GM12878 (cell line): ENCODE results near the gene CYLC1. TPM values are rescaled to one million over a fixed set of nuclear protein-coding genes. Genes with fewer than 3 reads are reported as not detected.

Experiments used
- ATAC-seq: fragments of 200-7000 bp; cut with Tn5 transposase; 3 replicates; pipeline ENCODE4 v1.9.1; 2020; ENCODE audit warnings: mild to moderate bottlenecking, moderate library complexity
- BruUV-seq: library from RNA; stranded (reverse); fragments of 400-500 nt; replicated peaks from 2 replicates; lab custom pipeline; 2021; lab: Mats Ljungman, UMichigan
- CTCF ChIA-PET: fragments of 300-600 bp; sonication (Branson Sonifier 250); formaldehyde crosslinking; extraction: SDS; loops from one replicate; lab custom pipeline; 2021; ENCODE audit warnings: inconsistent platforms; lab: Yijun Ruan, JAX
- POLR2A ChIA-PET: fragments of 350-600 bp; formaldehyde crosslinking; extraction: SDS; loops from one replicate; lab custom pipeline; 2021; ENCODE audit warnings: inconsistent platforms; lab: Charles Lee
- RAD21 ChIA-PET: fragments of 300-600 bp; sonication (Branson Sonifier 250); formaldehyde crosslinking; loops from one replicate; lab custom pipeline; 2023; ENCODE audit warnings: antibody characterized with exemption; ENCODE audit not compliant: unreplicated experiment; lab: Charles Lee
- SMC1A ChIA-PET: fragments of 300-600 bp; sonication (Branson Sonifier 250); formaldehyde crosslinking; loops from one replicate; lab custom pipeline; 2023; ENCODE audit not compliant: unreplicated experiment, uncharacterized antibody; lab: Charles Lee
- DNase-seq: peaks from one replicate; pipeline ENCODE4 v3.0.0-alpha.2; 2011; ENCODE audit warnings: low read depth, low spot score
- FAIRE-seq: peaks from 3 replicates; lab custom pipeline; 2011; peaks lifted over from hg19 to GRCh38; lab: Jason Lieb, UNC
- H2AFZ ChIP-seq: 2 replicates; pipeline ENCODE4 v1.6.0; 2011; ENCODE audit warnings: low read depth, low read length, control low read depth; ENCODE audit not compliant: control insufficient read depth
- H3K27ac ChIP-seq: 2 replicates; pipeline ENCODE4 v1.5.1; 2011; ENCODE audit warnings: control low read depth; ENCODE audit not compliant: control insufficient read depth, insufficient read depth
- H3K27me3 ChIP-seq, 2 experiments: replicated peaks in 1 of 2; 2 replicates each; pipeline versions ENCODE4 v1.6.0 to v1.6.1; 2011; ENCODE audit warnings: low read length in 1 of 2; ENCODE audit not compliant: control insufficient read depth in 2 of 2, insufficient read depth in 2 of 2
- H3K36me3 ChIP-seq, 2 experiments: 2 replicates each; pipeline ENCODE4 v1.5.1; 2011; ENCODE audit warnings: low read length in 1 of 2; ENCODE audit not compliant: control insufficient read depth in 2 of 2, insufficient read depth in 2 of 2
- H3K4me1 ChIP-seq: 2 replicates; pipeline ENCODE4 v1.6.1; 2011; ENCODE audit warnings: mild to moderate bottlenecking, low read length, moderate library complexity, mixed read lengths; ENCODE audit not compliant: control insufficient read depth, insufficient read depth
- H3K4me2 ChIP-seq: 2 replicates; pipeline ENCODE4 v1.6.0; 2011; ENCODE audit warnings: control low read depth; ENCODE audit not compliant: control insufficient read depth, insufficient read depth
- H3K4me3 ChIP-seq: fragments of 200-600 bp; sonication (generic); 2 replicates; pipeline ENCODE4 v1.5.1; 2016
- H3K79me2 ChIP-seq: 2 replicates; pipeline ENCODE4 v1.6.0; 2011; ENCODE audit warnings: low read length; ENCODE audit not compliant: control insufficient read depth, insufficient read depth
- H3K9ac ChIP-seq: 2 replicates; pipeline ENCODE4 v1.8.0; 2011; ENCODE audit warnings: low read length, control low read depth, mixed read lengths; ENCODE audit not compliant: control insufficient read depth, insufficient read depth
- H3K9me3 ChIP-seq: replicated peaks from 3 replicates; pipeline ENCODE4 v1.5.1; 2011; ENCODE audit warnings: mild to moderate bottlenecking, low read length; ENCODE audit not compliant: control insufficient read depth, insufficient read depth
- H4K20me1 ChIP-seq: 2 replicates; pipeline ENCODE4 v1.6.0; 2011; ENCODE audit not compliant: control insufficient read depth, insufficient read depth
- CEBPB ChIP-seq, 2 experiments: fragments of 150-350 bp in 1 of 2; IDR thresholded peaks; 2 replicates each; pipeline ENCODE4 v1.6.1; 2012 to 2014; ENCODE audit warnings: low read depth in 2 of 2, low read length in 2 of 2, borderline replicate concordance in 1 of 2, inconsistent platforms in 1 of 2
- DPF2 ChIP-seq: fragments of 450-650 bp; IDR thresholded peaks from 2 replicates; pipeline ENCODE4 v1.6.1; 2017; ENCODE audit warnings: mild to moderate bottlenecking
- E2F8 ChIP-seq: fragments of 450-650 bp; IDR thresholded peaks from 2 replicates; pipeline ENCODE4 v1.6.1; 2018; ENCODE audit warnings: mild to moderate bottlenecking, low read depth, moderate library complexity; ENCODE audit not compliant: partially characterized antibody
- GABPA ChIP-seq: IDR thresholded peaks from 2 replicates; pipeline ENCODE4 v1.6.1; 2014; ENCODE audit warnings: antibody characterized with exemption, low read depth, mild to moderate bottlenecking, inconsistent platforms
- PAX8 ChIP-seq: fragments of 450-650 bp; IDR thresholded peaks from 2 replicates; pipeline ENCODE4 v1.6.1; 2017; ENCODE audit warnings: mild to moderate bottlenecking, moderate library complexity
- POLR2AphosphoS5 ChIP-seq: IDR thresholded peaks from 2 replicates; pipeline ENCODE4 v1.6.1; 2011; ENCODE audit warnings: mild to moderate bottlenecking, low read length, inconsistent platforms
- POU2F2 ChIP-seq: IDR thresholded peaks from 3 replicates; pipeline ENCODE4 v1.6.1; 2011; ENCODE audit warnings: low read depth, mild to moderate bottlenecking, low read length, borderline replicate concordance
- RAD51 ChIP-seq: fragments of 450-650 bp; IDR thresholded peaks from 2 replicates; pipeline ENCODE4 v1.6.1; 2016; ENCODE audit warnings: moderate library complexity, mild to moderate bottlenecking, inconsistent platforms
- RB1 ChIP-seq: fragments of 450-650 bp; formaldehyde crosslinking; IDR thresholded peaks from 2 replicates; pipeline ENCODE4 v1.6.1; 2017; ENCODE audit warnings: mild to moderate bottlenecking, borderline replicate concordance
- REST ChIP-seq: IDR thresholded peaks from 2 replicates; pipeline ENCODE4 v1.6.1; 2012; ENCODE audit warnings: mild to moderate bottlenecking, low read depth, low read length
- SIN3A ChIP-seq: IDR thresholded peaks from 2 replicates; pipeline ENCODE4 v1.6.1; 2012; ENCODE audit warnings: low read depth, low read length, improper control_type of control experiment
- SUPT20H ChIP-seq: IDR thresholded peaks from 2 replicates; pipeline ENCODE4 v1.6.1; 2011; ENCODE audit warnings: low read depth, mild to moderate bottlenecking, low read length, moderate library complexity, borderline replicate concordance; ENCODE audit not compliant: control insufficient read depth
- TARDBP ChIP-seq: IDR thresholded peaks from 2 replicates; pipeline ENCODE4 v1.6.1; 2016; ENCODE audit warnings: borderline replicate concordance
- ZZZ3 ChIP-seq: IDR thresholded peaks from 2 replicates; pipeline ENCODE4 v1.6.1; 2011; ENCODE audit warnings: low read depth; ENCODE audit not compliant: control insufficient read depth, insufficient read length
- WGBS: methylation state at CpG from one replicate; pipeline ENCODE4 v1.1.6; 2016; ENCODE audit warnings: low lambda C conversion rate; ENCODE audit not compliant: insufficient replicate concordance, insufficient coverage; ENCODE audit errors: missing lambda C conversion rate; 5-methylcytosine and 5-hydroxymethylcytosine counted together
- in situ Hi-C: fragments of 300-500 bp; cut with MboI; formaldehyde crosslinking; loops from 9 replicates; pipeline ENCODE4 v1.14.3; 2018; ENCODE audit warnings: mixed read lengths
- intact Hi-C: fragments of 100-400 bp; cut with micrococcal nuclease; formaldehyde crosslinking; loops from one replicate; pipeline ENCODE4 v1.14.2; 2022; ENCODE audit not compliant: unreplicated experiment
- polyA plus RNA-seq, 11 experiments: library from polyadenylated mRNA; depleted of rRNA in 4 of 11; unstranded in 6 of 11; stranded (reverse) in 5 of 11; fragments of >200 nt; fragmentation: Nextera tagmentation in 4 of 11; fragmentation: Illumina TruSeq in 1 of 11; extraction: Ambion mirVana in 4 of 11; extraction: Trizol in 1 of 11; gene quantifications; 1 replicate in 1 of 11; 2 replicates in 10 of 11; pipeline versions ENCODE4 v1.2.1 to v1.2.3, GENCODE V29; 2011 to 2016; ENCODE audit warnings: inconsistent platforms in 2 of 11, missing spikeins in 2 of 11, low read depth in 1 of 11
- total RNA-seq, 4 experiments: library from RNA; depleted of rRNA in 3 of 4; stranded (reverse); fragments of >200 nt in 3 of 4; fragmentation: Illumina TruSeq in 1 of 4; extraction: Trizol in 1 of 4; gene quantifications; 2 replicates each; pipeline versions ENCODE4 v1.2.1 to v1.2.3, GENCODE V29; 2013 to 2021
- TF ChIP-seq, protein P1 (sequence below): fragments of 450-650 bp; IDR thresholded peaks from 2 replicates; pipeline ENCODE4 v1.6.1; 2016; ENCODE audit warnings: mild to moderate bottlenecking

CYLC1 gene
- total and polyA plus RNA-seq, 10 of the 15 experiments (the other 5 are each of a cell fraction or from before 2014, with no cell fraction given): not detected

DNA sequence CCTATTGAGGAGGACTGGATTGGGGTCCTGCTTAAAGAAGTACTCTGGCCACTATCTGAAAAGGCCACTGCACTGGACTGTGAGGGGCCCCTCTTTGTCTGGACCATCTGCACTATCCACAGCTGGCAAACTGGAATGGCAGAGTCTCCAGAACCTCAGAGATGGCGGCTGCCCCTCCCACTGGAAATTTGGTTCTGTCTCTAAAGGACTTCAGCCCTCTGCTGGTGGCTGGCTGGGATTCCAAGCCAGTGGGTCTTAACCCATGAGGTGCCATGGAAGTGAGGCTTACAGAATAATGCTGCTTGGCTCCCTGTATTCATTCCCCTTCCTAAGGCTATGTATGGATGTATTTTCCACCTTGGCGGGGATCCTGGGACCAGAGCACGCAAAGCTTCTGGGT, 41.6 kb upstream of the CYLC1 start:
- Histone ChIP-seq H3K27me3 (no peaks in the 10 kb centered on the region), H3K79me2 (no peaks in the 10 kb centered on the region), H2AFZ (no peak overlapping the region), H3K9ac (no peak overlapping the region), H3K9me3 (no peaks in the 10 kb centered on the region), H3K4me1 (no peaks in the 10 kb centered on the region), H3K36me3 (no peaks in the 10 kb centered on the region), H3K4me3 (no peak overlapping the region), H4K20me1 (no peaks in the 10 kb centered on the region), H3K4me2 (no peak overlapping the region), H3K27ac (no peak overlapping the region)
- ChIA-PET POLR2A (no interaction called here), RAD21 (no interaction called here), SMC1A (no interaction called here), CTCF (no interaction called here)
- WGBS: 0% methylated on average over 3 of the region's 3 CpGs
- no peak for DNase-seq
- TF ChIP-seq GABPA: no peak
- no peak for TF ChIP-seq REST
- TF ChIP-seq DPF2: no peak
- TF ChIP-seq RB1: no peak
- no peak for TF ChIP-seq POU2F2
- no peak for TF ChIP-seq ZZZ3
- no peak for TF ChIP-seq SUPT20H
- no peak for TF ChIP-seq RAD51
- no peak for TF ChIP-seq E2F8
- no peak for TF ChIP-seq SIN3A
- no peak for TF ChIP-seq POLR2AphosphoS5
- no peak for TF ChIP-seq TARDBP
- no peak for TF ChIP-seq CEBPB (IDR thresholded peaks at IDR 0.05; ENCODE audit: borderline replicate concordance in 1 of 2, low read depth in 2 of 2, low read length in 2 of 2)
- TF ChIP-seq, protein P1, sequence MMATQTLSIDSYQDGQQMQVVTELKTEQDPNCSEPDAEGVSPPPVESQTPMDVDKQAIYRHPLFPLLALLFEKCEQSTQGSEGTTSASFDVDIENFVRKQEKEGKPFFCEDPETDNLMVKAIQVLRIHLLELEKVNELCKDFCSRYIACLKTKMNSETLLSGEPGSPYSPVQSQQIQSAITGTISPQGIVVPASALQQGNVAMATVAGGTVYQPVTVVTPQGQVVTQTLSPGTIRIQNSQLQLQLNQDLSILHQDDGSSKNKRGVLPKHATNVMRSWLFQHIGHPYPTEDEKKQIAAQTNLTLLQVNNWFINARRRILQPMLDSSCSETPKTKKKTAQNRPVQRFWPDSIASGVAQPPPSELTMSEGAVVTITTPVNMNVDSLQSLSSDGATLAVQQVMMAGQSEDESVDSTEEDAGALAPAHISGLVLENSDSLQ: no peak
- no peak for TF ChIP-seq PAX8
- in situ Hi-C loops (no loop called here), intact Hi-C loops (no loop called here)
- BruUV-seq: no TSS peak
- no peak for ATAC-seq
- no peak for FAIRE-seq
